Measurements from ENCODE around the gene ZNF211.

Gene ZNF211

GRCh38 chr19:57632987-57633831, at the start of gene ZNF211:
TSS of gene ZNF211 (plus strand) at chr19:57633168. CDS start at chr19:57633347, 179 bp downstream.
- DNase-seq (ENCODE audit: low read depth in 1 of 2, low spot score in 1 of 2) = peak; percentile 68 to 78

GRCh38 chr19:57583521-57584416, 49.2 kb upstream of the ZNF211 start, which contains the start of gene ZIK1:
TSS of gene ZIK1 (plus strand) at chr19:57584145. CDS start at chr19:57584357, 212 bp downstream.
- DNase-seq (ENCODE audit: low read depth in 1 of 2, low spot score in 1 of 2) = peak; percentile 69 to 71

GRCh38 chr19:57587529-57587928, 45.4 kb upstream of the ZNF211 start:
- no peak for DNase-seq (ENCODE audit: low read depth in 1 of 2, low spot score in 1 of 2)

- no peak for DNase-seq (ENCODE audit: low read depth in 1 of 2, low spot score in 1 of 2)
Observed at GRCh38 chr19:57599377-57599760, 33.6 kb upstream of the ZNF211 start.

- peak; percentile 71 to 77 for DNase-seq (ENCODE audit: low read depth in 1 of 2, low spot score in 1 of 2)
Observed at GRCh38 chr19:57599761-57600383, 33.1 kb upstream of the ZNF211 start, which contains the start of gene ZNF530. TSS of gene ZNF530 (plus strand) at chr19:57599885. CDS start at chr19:57604346, 4,461 bp downstream.

- DNase-seq (ENCODE audit: low read depth in 1 of 2, low spot score in 1 of 2) = no peak
Observed at GRCh38 chr19:57606931-57607330, 26.0 kb upstream of the ZNF211 start.

GRCh38 chr19:57611113-57611512, 21.9 kb upstream of the ZNF211 start:
- DNase-seq (ENCODE audit: low read depth in 1 of 2, low spot score in 1 of 2) = no peak

GRCh38 chr19:57613941-57614743, 18.8 kb upstream of the ZNF211 start, which contains the start of gene ZNF134:
TSS of gene ZNF134 (plus strand) at chr19:57614242. CDS start at chr19:57619469, 5,227 bp downstream.
- DNase-seq (ENCODE audit: low read depth in 1 of 2, low spot score in 1 of 2) = peak; percentile 78 to 84

- DNase-seq (ENCODE audit: low read depth in 1 of 2, low spot score in 1 of 2) = no peak
Observed at GRCh38 chr19:57615346-57615745, 17.6 kb upstream of the ZNF211 start.

GRCh38 chr19:57620673-57621348, 12.2 kb upstream of the ZNF211 start:
- DNase-seq (ENCODE audit: low read depth in 1 of 2, low spot score in 1 of 2) = no peak

- no peak for DNase-seq (ENCODE audit: low read depth in 1 of 2, low spot score in 1 of 2)
Observed at GRCh38 chr19:57623091-57623490, 9.9 kb upstream of the ZNF211 start.

- no peak for DNase-seq (ENCODE audit: low read depth in 1 of 2, low spot score in 1 of 2)
Observed at GRCh38 chr19:57633832-57634131, 814 bp downstream of the ZNF211 start.

- DNase-seq (ENCODE audit: low read depth in 1 of 2, low spot score in 1 of 2) = no peak
Observed at GRCh38 chr19:57637379-57637778, 4.4 kb downstream of the ZNF211 start.

- no peak for DNase-seq (ENCODE audit: low read depth in 1 of 2, low spot score in 1 of 2)
Observed at GRCh38 chr19:57641715-57642234, 8.8 kb downstream of the ZNF211 start.

- DNase-seq (ENCODE audit: low read depth in 1 of 2, low spot score in 1 of 2) = no peak
Observed at GRCh38 chr19:57642396-57643046, 9.6 kb downstream of the ZNF211 start.

GRCh38 chr19:57643734-57644133, 10.8 kb downstream of the ZNF211 start:
- DNase-seq (ENCODE audit: low read depth in 1 of 2, low spot score in 1 of 2) = no peak

- DNase-seq (ENCODE audit: low read depth in 1 of 2, low spot score in 1 of 2) = no peak
Observed at GRCh38 chr19:57648331-57649003, 15.5 kb downstream of the ZNF211 start.

- no peak for DNase-seq (ENCODE audit: low read depth in 1 of 2, low spot score in 1 of 2)
Observed at GRCh38 chr19:57651654-57651996, 18.7 kb downstream of the ZNF211 start.

- DNase-seq (ENCODE audit: low read depth in 1 of 2, low spot score in 1 of 2) = no peak
Observed at GRCh38 chr19:57653689-57654088, 20.7 kb downstream of the ZNF211 start.
